Loucy (cell line): ENCODE measurements around the gene LTF.

Source experiments
- H2AFZ ChIP-seq: fragments of 200-600 bp; sonication (generic); 2 replicates; pipeline ENCODE4 v1.6.0; 2016; ENCODE audit warnings: antibody characterized with exemption, mild to moderate bottlenecking, low read length, moderate library complexity
- H3F3A ChIP-seq: fragments of 200-600 bp; 2 replicates; pipeline ENCODE4 v1.6.0; 2016; ENCODE audit warnings: antibody characterized with exemption, low read depth, mild to moderate bottlenecking
- H3K27me3 ChIP-seq: fragments of 200-600 bp; sonication (generic); 2 replicates; pipeline ENCODE4 v1.6.1; 2014; ENCODE audit warnings: low read length, mild to moderate bottlenecking; ENCODE audit not compliant: insufficient read depth, poor library complexity, severe bottlenecking
- H3K36me3 ChIP-seq: fragments of 200-600 bp; sonication (generic); 2 replicates; pipeline ENCODE4 v1.6.1; 2016; ENCODE audit warnings: low read length; ENCODE audit not compliant: insufficient read depth
- H3K4me1 ChIP-seq: fragments of 200-600 bp; sonication (generic); 2 replicates; pipeline ENCODE4 v1.5.1; 2014; ENCODE audit warnings: low read length, mild to moderate bottlenecking; ENCODE audit not compliant: insufficient read depth, poor library complexity, severe bottlenecking
- H3K4me2 ChIP-seq: fragments of 200-600 bp; sonication (generic); 2 replicates; pipeline ENCODE4 v1.6.0; 2014; ENCODE audit warnings: antibody characterized with exemption, low read length, low read depth, mild to moderate bottlenecking; ENCODE audit not compliant: poor library complexity, severe bottlenecking
- H3K4me3 ChIP-seq: fragments of 200-600 bp; sonication (generic); 2 replicates; pipeline ENCODE4 v1.5.1; 2014; ENCODE audit warnings: low read length, mild to moderate bottlenecking, mixed read lengths; ENCODE audit not compliant: poor library complexity, severe bottlenecking
- H3K79me2 ChIP-seq: fragments of 200-600 bp; sonication (generic); 2 replicates; pipeline ENCODE4 v1.6.1; 2014; ENCODE audit warnings: low read length; ENCODE audit not compliant: insufficient read depth
- H3K9ac ChIP-seq: fragments of 200-600 bp; sonication (generic); 2 replicates; pipeline ENCODE4 v1.6.0; 2014; ENCODE audit warnings: mild to moderate bottlenecking, low read depth, low read length, moderate library complexity; ENCODE audit not compliant: poor library complexity, severe bottlenecking
- H3K9me2 ChIP-seq: fragments of 200-600 bp; sonication (generic); replicated peaks from 2 replicates; pipeline ENCODE4 v1.6.1; 2016; ENCODE audit warnings: low read depth, low read length, mixed read lengths
- H3K9me3 ChIP-seq: fragments of 200-600 bp; sonication (generic); 2 replicates; pipeline ENCODE4 v1.6.1; 2014; ENCODE audit warnings: mild to moderate bottlenecking, antibody characterized with exemption, low read length, low read depth; ENCODE audit not compliant: insufficient read depth
- H4K20me1 ChIP-seq: fragments of 200-600 bp; sonication (generic); 2 replicates; pipeline ENCODE4 v1.6.0; 2014; ENCODE audit warnings: antibody characterized with exemption, low read length, mild to moderate bottlenecking; ENCODE audit not compliant: insufficient read depth, poor library complexity, severe bottlenecking
- EZH2phosphoT487 ChIP-seq: fragments of 200-600 bp; IDR thresholded peaks from 2 replicates; pipeline ENCODE4 v1.6.1; 2018; ENCODE audit warnings: antibody characterized with exemption, mild to moderate bottlenecking, moderate library complexity, borderline replicate concordance
- TF ChIP-seq, protein P1 (sequence below): fragments of 200-600 bp; sonication (generic); conservative IDR thresholded peaks from 2 replicates; pipeline ENCODE4 v1.5.1; 2014; ENCODE audit warnings: mild to moderate bottlenecking, antibody characterized with exemption, low read length

The LTF gene

DNA sequence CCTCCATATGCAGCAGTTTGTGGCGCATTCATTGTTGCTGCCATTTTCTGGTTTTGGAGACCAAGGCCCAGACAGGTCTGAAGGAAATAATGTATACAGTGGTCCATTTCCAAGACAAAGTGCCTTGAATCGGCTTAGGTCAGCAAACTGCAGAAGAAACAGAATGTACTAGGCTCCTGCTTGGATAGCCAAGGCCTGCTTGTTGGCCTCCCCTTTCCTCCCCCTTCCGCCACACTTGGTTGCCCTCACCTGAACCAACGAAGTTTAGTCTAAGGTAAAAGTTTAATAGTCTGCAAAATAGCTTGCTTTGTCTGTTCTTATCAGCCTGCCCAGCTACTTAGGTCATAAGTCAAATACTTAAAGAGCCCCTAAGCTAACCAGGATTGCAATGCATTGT is 21.1 kb upstream of the LTF start:
- no peaks in the 10 kb centered on the region for H3K79me2 ChIP-seq
- H3K4me1 ChIP-seq: peaks cover 19% of the 10 kb centered on the region
- H3K27me3 ChIP-seq: no peaks in the 10 kb centered on the region
- TF ChIP-seq, protein P1, sequence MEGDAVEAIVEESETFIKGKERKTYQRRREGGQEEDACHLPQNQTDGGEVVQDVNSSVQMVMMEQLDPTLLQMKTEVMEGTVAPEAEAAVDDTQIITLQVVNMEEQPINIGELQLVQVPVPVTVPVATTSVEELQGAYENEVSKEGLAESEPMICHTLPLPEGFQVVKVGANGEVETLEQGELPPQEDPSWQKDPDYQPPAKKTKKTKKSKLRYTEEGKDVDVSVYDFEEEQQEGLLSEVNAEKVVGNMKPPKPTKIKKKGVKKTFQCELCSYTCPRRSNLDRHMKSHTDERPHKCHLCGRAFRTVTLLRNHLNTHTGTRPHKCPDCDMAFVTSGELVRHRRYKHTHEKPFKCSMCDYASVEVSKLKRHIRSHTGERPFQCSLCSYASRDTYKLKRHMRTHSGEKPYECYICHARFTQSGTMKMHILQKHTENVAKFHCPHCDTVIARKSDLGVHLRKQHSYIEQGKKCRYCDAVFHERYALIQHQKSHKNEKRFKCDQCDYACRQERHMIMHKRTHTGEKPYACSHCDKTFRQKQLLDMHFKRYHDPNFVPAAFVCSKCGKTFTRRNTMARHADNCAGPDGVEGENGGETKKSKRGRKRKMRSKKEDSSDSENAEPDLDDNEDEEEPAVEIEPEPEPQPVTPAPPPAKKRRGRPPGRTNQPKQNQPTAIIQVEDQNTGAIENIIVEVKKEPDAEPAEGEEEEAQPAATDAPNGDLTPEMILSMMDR: no peak
- no peak for TF ChIP-seq EZH2phosphoT487
- H3K9me2 ChIP-seq: no peaks in the 10 kb centered on the region
- H2AFZ ChIP-seq: no peak overlapping the region
- no peaks in the 10 kb centered on the region for H3K9me3 ChIP-seq
- no peak overlapping the region for H3K9ac ChIP-seq
- H3F3A ChIP-seq: no peaks in the 10 kb centered on the region
- H4K20me1 ChIP-seq: no peaks in the 10 kb centered on the region
- no peak overlapping the region for H3K4me2 ChIP-seq
- no peaks in the 10 kb centered on the region for H3K36me3 ChIP-seq
- no peak overlapping the region for H3K4me3 ChIP-seq

DNA sequence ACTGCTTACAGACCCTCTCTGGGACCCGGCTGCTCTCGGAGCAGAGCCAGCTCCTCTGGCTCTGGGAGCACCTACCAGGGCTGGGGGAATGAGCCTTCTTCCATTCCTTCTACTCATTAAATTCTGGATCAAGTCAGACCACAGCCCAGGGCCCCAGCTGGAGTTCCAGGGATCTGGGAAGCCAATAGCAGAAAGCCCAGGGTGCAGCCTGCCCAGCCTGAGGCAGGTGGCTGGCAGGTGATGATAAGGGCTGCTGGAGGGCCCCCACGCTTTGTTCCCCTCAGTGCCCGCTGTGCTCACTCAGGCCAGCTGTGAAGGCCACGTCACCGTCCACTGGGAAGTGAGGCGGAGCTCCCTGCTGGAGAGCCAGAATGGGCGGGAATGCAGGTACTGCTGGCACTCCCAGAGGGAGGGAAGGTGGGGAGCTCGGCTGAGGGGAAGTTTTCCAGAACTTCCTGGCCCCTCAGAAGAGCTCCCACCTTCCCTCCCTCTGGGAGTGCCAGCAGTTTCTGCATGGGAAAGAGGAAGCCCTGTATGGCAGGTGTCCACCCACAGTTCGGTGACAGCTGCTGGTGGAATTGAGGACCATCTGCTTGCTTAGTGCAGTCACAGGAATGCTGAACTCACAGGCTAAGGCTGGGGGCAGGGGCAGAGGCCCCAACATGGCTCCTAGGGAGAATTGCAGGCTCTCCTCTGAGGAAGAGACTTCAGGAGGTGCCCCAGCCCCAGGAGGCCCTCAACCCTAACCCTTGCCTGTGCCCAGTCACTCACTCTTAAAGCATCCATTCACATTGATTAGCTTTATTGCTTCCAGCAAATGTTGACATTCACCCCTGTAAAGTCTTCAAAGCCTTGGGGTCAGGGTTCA is 20.4 kb upstream of the LTF start:
- Histone ChIP-seq H3K9me2 (no peaks in the 10 kb centered on the region), H4K20me1 (no peaks in the 10 kb centered on the region)

DNA sequence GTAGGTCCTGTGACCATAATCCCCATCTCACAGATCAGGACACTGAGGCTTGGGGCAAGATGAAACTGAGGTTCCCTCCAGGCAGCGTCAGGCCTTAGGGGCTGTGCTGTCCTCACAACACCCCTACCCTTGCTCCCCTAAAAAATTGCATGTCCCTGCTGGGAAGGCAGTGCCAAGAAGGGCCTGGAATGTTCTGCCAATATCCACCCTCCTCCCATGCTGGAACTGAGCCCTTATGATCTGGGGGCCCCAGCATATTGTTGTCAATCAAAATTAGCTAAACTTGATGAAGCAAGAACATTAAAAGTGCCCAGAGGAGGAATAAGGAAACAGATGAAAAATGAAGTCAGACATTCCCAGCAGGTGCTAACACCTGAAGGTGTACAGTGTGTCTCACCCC is 19.7 kb upstream of the LTF start:
- TF ChIP-seq EZH2phosphoT487: no peak
- TF ChIP-seq, protein P1: no peak
- H3K4me2 ChIP-seq: no peak overlapping the region
- no peaks in the 10 kb centered on the region for H3K79me2 ChIP-seq
- H3K36me3 ChIP-seq: no peaks in the 10 kb centered on the region
- H4K20me1 ChIP-seq: no peaks in the 10 kb centered on the region
- no peak overlapping the region for H2AFZ ChIP-seq
- H3F3A ChIP-seq: no peaks in the 10 kb centered on the region
- peaks cover 6% of the 10 kb centered on the region for H3K4me1 ChIP-seq
- H3K27me3 ChIP-seq: no peaks in the 10 kb centered on the region
- H3K9me3 ChIP-seq: no peaks in the 10 kb centered on the region
- H3K4me3 ChIP-seq: no peak overlapping the region
- H3K9ac ChIP-seq: no peak overlapping the region
- no peaks in the 10 kb centered on the region for H3K9me2 ChIP-seq

More for the DNA sequence above, 20.4 kb upstream of the LTF start:
- H3K9me3 ChIP-seq: no peaks in the 10 kb centered on the region
- H3K79me2 ChIP-seq: no peaks in the 10 kb centered on the region
- no peak overlapping the region for H3K4me3 ChIP-seq
- no peak overlapping the region for H2AFZ ChIP-seq
- no peaks in the 10 kb centered on the region for H3F3A ChIP-seq
- no peak overlapping the region for H3K4me2 ChIP-seq
- peaks cover 14% of the 10 kb centered on the region for H3K4me1 ChIP-seq
- H3K36me3 ChIP-seq: no peaks in the 10 kb centered on the region
- H3K9ac ChIP-seq: no peak overlapping the region
- TF ChIP-seq EZH2phosphoT487: no peak
- TF ChIP-seq, protein P1: no peak
- H3K27me3 ChIP-seq: no peaks in the 10 kb centered on the region
